Prostate gland (tissue), 2 donors: ENCODE results near the gene SLC38A11. TPM values are rescaled to one million over a fixed set of nuclear protein-coding genes. Genes with fewer than 3 reads are reported as not detected.

Experiments used
- DNase-seq: peaks from one replicate; pipeline ENCODE4 v3.0.0-alpha.2; 2019; ENCODE audit warnings: low spot score
- H3K27ac ChIP-seq, 2 donors: fragments of 200-600 bp; sonication (generic); 2 replicates each; pipeline ENCODE4 v1.5.1; 2017 to 2019
- H3K27me3 ChIP-seq: fragments of 200-600 bp; sonication (generic); replicated peaks from 2 replicates; pipeline ENCODE4 v1.5.1; 2019; ENCODE audit not compliant: insufficient read depth
- H3K36me3 ChIP-seq, 2 donors: fragments of 200-600 bp; sonication (generic); 1 replicate in 1 of 2; 2 replicates in 1 of 2; pipeline versions ENCODE4 v1.5.1 to v1.8.1; 2017 to 2019
- H3K4me1 ChIP-seq: fragments of 200-600 bp; sonication (generic); replicated peaks from 2 replicates; pipeline ENCODE4 v1.5.1; 2019
- H3K4me3 ChIP-seq, 2 donors: fragments of 200-600 bp; sonication (generic); 2 replicates each; pipeline ENCODE4 v1.5.1; 2017 to 2019
- H3K9me3 ChIP-seq: fragments of 200-600 bp; sonication (generic); 2 replicates; pipeline ENCODE4 v1.5.1; 2017
- CTCF ChIP-seq, 4 experiments: fragments of 200-600 bp in 2 of 4; fragments of 450-650 bp in 2 of 4; sonication (generic) in 2 of 4; IDR thresholded peaks; 1 replicate in 3 of 4; 2 replicates in 1 of 4; pipeline ENCODE4 v1.5.1; 2016 to 2019; ENCODE audit warnings: antibody characterized with exemption in 4 of 4, mild to moderate bottlenecking in 2 of 4, moderate library complexity in 2 of 4
- POLR2A ChIP-seq: fragments of 450-650 bp; IDR thresholded peaks from one replicate; pipeline ENCODE4 v1.6.1; 2016; ENCODE audit warnings: antibody characterized with exemption, mild to moderate bottlenecking
- POLR2AphosphoS5 ChIP-seq: sonication (generic); formaldehyde crosslinking; IDR thresholded peaks from one replicate; pipeline ENCODE4 v1.6.1; 2017; ENCODE audit warnings: antibody characterized with exemption
- WGBS: methylation state at CpG from one replicate; pipeline ENCODE4 v1.1.5; 2018; 5-methylcytosine and 5-hydroxymethylcytosine counted together
- intact Hi-C: fragments of 100-400 bp; cut with DNase I; formaldehyde crosslinking; loops from one replicate; pipeline ENCODE4 v1.14.2; 2022
- total RNA-seq, 2 donors: library from RNA; depleted of rRNA; stranded (reverse); fragments of >200 nt; gene quantifications; one replicate each; pipeline ENCODE4 v1.1.0, GENCODE V29; 2016

Gene SLC38A11
- total RNA-seq, 2 donors from 2014 or later: 2.8 to 3.0 TPM

- H3K4me3 ChIP-seq: no peak overlapping the region
- WGBS: 14% methylated on average over 2 of the region's 2 CpGs
- H3K9me3 ChIP-seq: no peaks in the 10 kb centered on the region
- intact Hi-C loops: no loop called here
- no peak overlapping the region for H3K27ac ChIP-seq
- no peaks in the 10 kb centered on the region for H3K4me1 ChIP-seq
- TF ChIP-seq CTCF (IDR thresholded peaks at IDR 0.05) (no peak), POLR2A (no peak), POLR2AphosphoS5 (no peak)
- H3K27me3 ChIP-seq: no peaks in the 10 kb centered on the region
- H3K36me3 ChIP-seq: no peaks in the 10 kb centered on the region
- no peak for DNase-seq
Measured at GRCh38 chr2:164879901-164880535, 75.3 kb downstream of the SLC38A11 start.

GRCh38 chr2:164877927-164878326 is 77.4 kb downstream of the SLC38A11 start:
- no peak for TF ChIP-seq CTCF (IDR thresholded peaks at IDR 0.05)
- TF ChIP-seq POLR2AphosphoS5: no peak
- no peak for TF ChIP-seq POLR2A
- H3K36me3 ChIP-seq: no peaks in the 10 kb centered on the region
- H3K4me3 ChIP-seq: no peak overlapping the region
- no peak overlapping the region for H3K27ac ChIP-seq
- no peaks in the 10 kb centered on the region for H3K9me3 ChIP-seq
- intact Hi-C loops: no loop called here
- no peaks in the 10 kb centered on the region for H3K27me3 ChIP-seq
- no peak for DNase-seq
- no peaks in the 10 kb centered on the region for H3K4me1 ChIP-seq

GRCh38 chr2:164877169-164877568 is 78.2 kb downstream of the SLC38A11 start:
- Histone ChIP-seq H3K4me3 (no peak overlapping the region), H3K9me3 (no peaks in the 10 kb centered on the region), H3K4me1 (no peaks in the 10 kb centered on the region), H3K27ac (no peak overlapping the region), H3K27me3 (no peaks in the 10 kb centered on the region), H3K36me3 (no peaks in the 10 kb centered on the region)
- TF ChIP-seq POLR2A (no peak), CTCF (IDR thresholded peaks at IDR 0.05) (no peak), POLR2AphosphoS5 (no peak)
- 92% methylated on average over 4 of the region's 4 CpGs for WGBS
- DNase-seq: no peak
- intact Hi-C loops: no loop called here

- Histone ChIP-seq H3K27ac (no peak overlapping the region), H3K4me3 (no peak overlapping the region), H3K9me3 (no peaks in the 10 kb centered on the region), H3K27me3 (no peaks in the 10 kb centered on the region), H3K4me1 (no peaks in the 10 kb centered on the region), H3K36me3 (no peaks in the 10 kb centered on the region)
- 98% methylated on average over 10 of the region's 10 CpGs for WGBS
- TF ChIP-seq POLR2A (no peak), CTCF (IDR thresholded peaks at IDR 0.05) (no peak), POLR2AphosphoS5 (no peak)
- no peak for DNase-seq
- intact Hi-C loops: no loop called here
Measured at GRCh38 chr2:164875334-164876205, 79.8 kb downstream of the SLC38A11 start.
